ENCODE measurements around the gene ALOXE3. TPM values are rescaled to one million over a fixed set of nuclear protein-coding genes. Genes with fewer than 3 reads are reported as not detected.

ALOXE3 gene
- total and polyA plus RNA-seq, 2 experiments from 2014 or later, result 0.10 to 0.27 TPM

- Histone ChIP-seq H3K4me1 (ENCODE audit: insufficient read depth) (no peaks in the 10 kb centered on the region), H3K36me3 (ENCODE audit: insufficient read depth) (no peaks in the 10 kb centered on the region), H3F3A (replicated peaks; ENCODE audit: low read depth) (no peaks in the 10 kb centered on the region), H3K4me2 (no peak overlapping the region), H3K27ac (ENCODE audit: low read depth) (no peak overlapping the region), H2AFZ (no peak overlapping the region), H3K9me2 (ENCODE audit: insufficient read depth) (no peaks in the 10 kb centered on the region; the same call in 1 of the 2 replicates), H3K79me2 (replicated peaks; ENCODE audit: insufficient read depth) (no peaks in the 10 kb centered on the region), H4K20me1 (replicated peaks; ENCODE audit: insufficient read depth) (no peaks in the 10 kb centered on the region), H3K4me3 (no peak overlapping the region), H3K27me3 (ENCODE audit: insufficient read depth) (peaks cover 12% of the 10 kb centered on the region)
- Mint-ChIP-seq H3K9me3 (no peaks in the 10 kb centered on the region), H3K4me3 (no peak overlapping the region), H3K27ac (no peak overlapping the region), H3K4me1 (peaks cover 9% of the 10 kb centered on the region), H3K27me3 (ENCODE audit: insufficient read depth, low read depth, poor library complexity) (peaks cover 14% of the 10 kb centered on the region), H3K36me3 (ENCODE audit: low read depth) (no peaks in the 10 kb centered on the region)
- DNase-seq (ENCODE audit: low spot score) (no peak), ATAC-seq (no peak)
- no peak for TF ChIP-seq ETS1 (IDR thresholded peaks at IDR 0.05)
- no peak for TF ChIP-seq POLR2AphosphoS5 (IDR thresholded peaks at IDR 0.05; ENCODE audit: low read depth)
- TF ChIP-seq REST (IDR thresholded peaks at IDR 0.05; ENCODE audit: unreplicated experiment), result no peak
- TF ChIP-seq EZH2 (IDR thresholded peaks at IDR 0.05; ENCODE audit: low read depth, unreplicated experiment), result no peak
Observed at GRCh38 chr17:8103549-8103948, 14.8 kb downstream of the ALOXE3 start.

GRCh38 chr17:8101721-8102120 is 16.6 kb downstream of the ALOXE3 start:
- peaks cover 9% of the 10 kb centered on the region for H3K27me3 Mint-ChIP-seq (ENCODE audit: insufficient read depth, low read depth, poor library complexity)
- no peaks in the 10 kb centered on the region for H4K20me1 ChIP-seq (replicated peaks; ENCODE audit: insufficient read depth)
- no peak overlapping the region for H3K4me3 ChIP-seq
- H3K36me3 ChIP-seq (ENCODE audit: insufficient read depth), result no peaks in the 10 kb centered on the region
- no peak for DNase-seq (ENCODE audit: low spot score)
- H3F3A ChIP-seq (replicated peaks; ENCODE audit: low read depth), result no peaks in the 10 kb centered on the region
- no peaks in the 10 kb centered on the region for H3K79me2 ChIP-seq (replicated peaks; ENCODE audit: insufficient read depth)
- H3K4me2 ChIP-seq, result no peak overlapping the region
- H3K27me3 ChIP-seq (ENCODE audit: insufficient read depth), result no peaks in the 10 kb centered on the region; the same call in 1 of the 2 replicates
- no peak overlapping the region for H3K27ac ChIP-seq (ENCODE audit: low read depth)
- H3K36me3 Mint-ChIP-seq (ENCODE audit: low read depth), result no peaks in the 10 kb centered on the region
- no peak overlapping the region for H3K27ac Mint-ChIP-seq
- no peaks in the 10 kb centered on the region for H3K4me1 ChIP-seq (ENCODE audit: insufficient read depth)
- no peaks in the 10 kb centered on the region for H3K9me3 Mint-ChIP-seq
- H3K9me2 ChIP-seq (ENCODE audit: insufficient read depth), result no peaks in the 10 kb centered on the region; the same call in 1 of the 2 replicates
- ATAC-seq, result no peak
- peaks cover 9% of the 10 kb centered on the region for H3K4me1 Mint-ChIP-seq
- no peak overlapping the region for H2AFZ ChIP-seq
- H3K4me3 Mint-ChIP-seq, result no peak overlapping the region
- no peak for TF ChIP-seq ZNF462 (CRISPR knock-in tag; IDR thresholded peaks at IDR 0.05)
- TF ChIP-seq CREB1 (CRISPR knock-in tag; IDR thresholded peaks at IDR 0.05; ENCODE audit: low read depth), result no peak
- no peak for TF ChIP-seq STAT1 (IDR thresholded peaks at IDR 0.05; ENCODE audit: unreplicated experiment)
- TF ChIP-seq JUNB (IDR thresholded peaks at IDR 0.05; ENCODE audit: unreplicated experiment), result no peak
- no peak for TF ChIP-seq ZNF331 (CRISPR knock-in tag; IDR thresholded peaks at IDR 0.05; ENCODE audit: low read depth)
- TF ChIP-seq EZH2 (IDR thresholded peaks at IDR 0.05; ENCODE audit: low read depth, unreplicated experiment), result no peak
- no peak for TF ChIP-seq POLR2AphosphoS5 (IDR thresholded peaks at IDR 0.05; ENCODE audit: low read depth)
- no peak for TF ChIP-seq NANOG (IDR thresholded peaks at IDR 0.05; ENCODE audit: borderline replicate concordance)
- no peak for TF ChIP-seq ETS1 (IDR thresholded peaks at IDR 0.05)

All from GM23338 (cell line).